SK-N-SH (cell line): ENCODE data around the gene MYL12A. TPM values are rescaled to one million over a fixed set of nuclear protein-coding genes. Genes with fewer than 3 reads are reported as not detected.

Source experiments
- ELF1 ChIP-seq: IDR thresholded peaks from 2 replicates; pipeline ENCODE4 v1.4.0; 2012
- FOXJ3 ChIP-seq: sonication (generic); formaldehyde crosslinking; IDR thresholded peaks from 2 replicates; pipeline ENCODE4 v1.5.1; 2020; ENCODE audit warnings: mild to moderate bottlenecking, missing genetic modification reagents
- GABPA ChIP-seq: IDR thresholded peaks from 2 replicates; pipeline ENCODE4 v1.4.0; 2012; ENCODE audit warnings: low read depth, mild to moderate bottlenecking
- GATA2 ChIP-seq: sonication (generic); formaldehyde crosslinking; IDR thresholded peaks from 2 replicates; pipeline ENCODE4 v1.5.0; 2020; ENCODE audit warnings: mild to moderate bottlenecking, missing genetic modification reagents
- IRF3 ChIP-seq: fragments of 150-350 bp; IDR thresholded peaks from 2 replicates; pipeline ENCODE4 v1.6.1; 2016; ENCODE audit warnings: mild to moderate bottlenecking, low read depth, low read length
- JUND ChIP-seq: IDR thresholded peaks from 2 replicates; pipeline ENCODE4 v1.4.0; 2012
- MAX ChIP-seq: IDR thresholded peaks from 2 replicates; pipeline ENCODE4 v1.4.0; 2012; ENCODE audit warnings: low read depth
- MEF2A ChIP-seq: IDR thresholded peaks from 2 replicates; pipeline ENCODE4 v1.4.0; 2012; ENCODE audit warnings: low read depth, borderline replicate concordance
- MXI1 ChIP-seq: IDR thresholded peaks from 2 replicates; pipeline ENCODE4 v1.6.1; 2012; ENCODE audit warnings: mild to moderate bottlenecking, low read depth, low read length, improper control_type of control experiment
- NRF1 ChIP-seq: IDR thresholded peaks from 2 replicates; pipeline ENCODE4 v1.6.1; 2012; ENCODE audit warnings: low read depth, mild to moderate bottlenecking, low read length
- RAD21 ChIP-seq: IDR thresholded peaks from 2 replicates; pipeline ENCODE4 v1.6.1; 2012; ENCODE audit warnings: mild to moderate bottlenecking, low read length
- RCOR1 ChIP-seq: fragments of 150-350 bp; IDR thresholded peaks from 2 replicates; pipeline ENCODE4 v1.6.1; 2017; ENCODE audit warnings: antibody characterized with exemption, low read length
- REST ChIP-seq: IDR thresholded peaks from 2 replicates; pipeline ENCODE4 v1.6.1; 2012; ENCODE audit warnings: mild to moderate bottlenecking, low read depth, low read length, moderate library complexity
- RXRA ChIP-seq: IDR thresholded peaks from 2 replicates; pipeline ENCODE4 v1.4.0; 2012; ENCODE audit warnings: low read depth, mild to moderate bottlenecking, borderline replicate concordance
- TAF1 ChIP-seq: IDR thresholded peaks from 2 replicates; pipeline ENCODE4 v1.6.1; 2012; ENCODE audit warnings: low read depth, mild to moderate bottlenecking, low read length, moderate library complexity, borderline replicate concordance
- TCF12 ChIP-seq: IDR thresholded peaks from 2 replicates; pipeline ENCODE4 v1.4.0; 2012
- YY1 ChIP-seq: IDR thresholded peaks from 2 replicates; pipeline ENCODE4 v1.4.0; 2012; ENCODE audit warnings: low read depth, mild to moderate bottlenecking
- ZBTB33 ChIP-seq: IDR thresholded peaks from 2 replicates; pipeline ENCODE4 v1.4.0; 2012; ENCODE audit warnings: low read depth, borderline replicate concordance
- polyA plus RNA-seq, 3 experiments: library from polyadenylated mRNA; depleted of rRNA; stranded (reverse); fragments of >200 nt; gene quantifications; 2 replicates each; pipeline ENCODE4 v1.2.3, GENCODE V29; 2012

Gene MYL12A
- polyA plus RNA-seq, 1 of the 3 experiments (the other 2 are of a cell fraction), result 448 TPM

GRCh38 chr18:3283908-3284307 is 36.3 kb downstream of the MYL12A start (continued):
- TF ChIP-seq REST (no peak), JUND (no peak), ELF1 (no peak), MXI1 (peak; percentile 67; the same call in 1 of the 2 replicates), GABPA (no peak), NRF1 (no peak), MAX (no peak), RXRA (no peak), YY1 (no peak), RAD21 (peak; percentile 43), GATA2 (peak; percentile 83), TAF1 (no peak), FOXJ3 (CRISPR knock-in tag) (0 out of 2 replicates have a peak, but pooled peaks have one; percentile 14), IRF3 (no peak), ZBTB33 (no peak), MEF2A (no peak), TCF12 (no peak), RCOR1 (no peak)
